GM21737 (cell line): ENCODE measurements around the gene TNFSF11.
"Not testable (repeated sequence)": the region's sequence is repeated elsewhere in the genome, so short reads cannot be mapped to it uniquely, and the experiment has no call there.

ENCODE experiments used
- ATAC-seq: cut with Tn5 transposase; IDR thresholded peaks from one replicate; pipeline ENCODE4 v1.9.1; 2021; ENCODE audit warnings: mild to moderate bottlenecking, moderate library complexity; ENCODE audit not compliant: unreplicated experiment

Gene TNFSF11

GRCh38 chr13:42559573-42560218 is 14.3 kb upstream of the TNFSF11 start:
- ATAC-seq, result not testable (repeated sequence)

- ATAC-seq, result not testable (repeated sequence)
Observed at GRCh38 chr13:42560320-42560719, 13.6 kb upstream of the TNFSF11 start.

GRCh38 chr13:42561752-42562467 is 12.0 kb upstream of the TNFSF11 start:
- ATAC-seq, result no peak

- ATAC-seq, result no peak
Observed at GRCh38 chr13:42567906-42568305, 6.0 kb upstream of the TNFSF11 start.

GRCh38 chr13:42569576-42570344 is 4.2 kb upstream of the TNFSF11 start:
- ATAC-seq, result no peak

- no peak for ATAC-seq
Observed at GRCh38 chr13:42571895-42572294, 2.1 kb upstream of the TNFSF11 start.

GRCh38 chr13:42574435-42575311 is 721 bp downstream of the TNFSF11 start:
- ATAC-seq, result peak; percentile 60

- ATAC-seq, result no peak
Observed at GRCh38 chr13:42575938-42576337, 2.0 kb downstream of the TNFSF11 start.

GRCh38 chr13:42577538-42577937 is 3.6 kb downstream of the TNFSF11 start:
- ATAC-seq, result no peak

- ATAC-seq, result no peak
Observed at GRCh38 chr13:42580644-42581043, 6.7 kb downstream of the TNFSF11 start.

GRCh38 chr13:42581427-42581826 is 7.5 kb downstream of the TNFSF11 start:
- no peak for ATAC-seq

GRCh38 chr13:42591602-42592001 is 17.6 kb downstream of the TNFSF11 start:
- ATAC-seq, result no peak

- ATAC-seq, result no peak
Observed at GRCh38 chr13:42592915-42593900, 19.3 kb downstream of the TNFSF11 start.

- no peak for ATAC-seq
Observed at GRCh38 chr13:42594481-42595252, 20.7 kb downstream of the TNFSF11 start.

GRCh38 chr13:42595253-42595571 is 21.3 kb downstream of the TNFSF11 start:
- no peak for ATAC-seq

- ATAC-seq, result no peak
Observed at GRCh38 chr13:42597505-42597904, 23.6 kb downstream of the TNFSF11 start.

GRCh38 chr13:42600943-42601342 is 27.0 kb downstream of the TNFSF11 start:
- no peak for ATAC-seq

GRCh38 chr13:42602906-42603305 is 29.0 kb downstream of the TNFSF11 start:
- ATAC-seq, result peak; percentile 67

GRCh38 chr13:42603571-42603970 is 29.6 kb downstream of the TNFSF11 start:
- no peak for ATAC-seq
